GM12878 (cell line): ENCODE measurements around the gene SLMAP. TPM values are rescaled to one million over a fixed set of nuclear protein-coding genes. Genes with fewer than 3 reads are reported as not detected.

Source experiments
- ATAC-seq: fragments of 200-7000 bp; cut with Tn5 transposase; 3 replicates; pipeline ENCODE4 v1.9.1; 2020; ENCODE audit warnings: mild to moderate bottlenecking, moderate library complexity
- BruUV-seq: library from RNA; stranded (reverse); fragments of 400-500 nt; replicated peaks from 2 replicates; lab custom pipeline; 2021; lab: Mats Ljungman, UMichigan
- CTCF ChIA-PET: fragments of 300-600 bp; sonication (Branson Sonifier 250); formaldehyde crosslinking; extraction: SDS; loops from one replicate; lab custom pipeline; 2021; ENCODE audit warnings: inconsistent platforms; lab: Yijun Ruan, JAX
- POLR2A ChIA-PET: fragments of 350-600 bp; formaldehyde crosslinking; extraction: SDS; loops from one replicate; lab custom pipeline; 2021; ENCODE audit warnings: inconsistent platforms; lab: Charles Lee
- RAD21 ChIA-PET: fragments of 300-600 bp; sonication (Branson Sonifier 250); formaldehyde crosslinking; loops from one replicate; lab custom pipeline; 2023; ENCODE audit warnings: antibody characterized with exemption; ENCODE audit not compliant: unreplicated experiment; lab: Charles Lee
- SMC1A ChIA-PET: fragments of 300-600 bp; sonication (Branson Sonifier 250); formaldehyde crosslinking; loops from one replicate; lab custom pipeline; 2023; ENCODE audit not compliant: unreplicated experiment, uncharacterized antibody; lab: Charles Lee
- DNase-seq: peaks from one replicate; pipeline ENCODE4 v3.0.0-alpha.2; 2011; ENCODE audit warnings: low read depth, low spot score
- FAIRE-seq: peaks from 3 replicates; lab custom pipeline; 2011; peaks lifted over from hg19 to GRCh38; lab: Jason Lieb, UNC
- H2AFZ ChIP-seq: 2 replicates; pipeline ENCODE4 v1.6.0; 2011; ENCODE audit warnings: low read depth, low read length, control low read depth; ENCODE audit not compliant: control insufficient read depth
- H3K27ac ChIP-seq: 2 replicates; pipeline ENCODE4 v1.5.1; 2011; ENCODE audit warnings: control low read depth; ENCODE audit not compliant: control insufficient read depth, insufficient read depth
- H3K27me3 ChIP-seq, 2 experiments: replicated peaks in 1 of 2; 2 replicates each; pipeline versions ENCODE4 v1.6.0 to v1.6.1; 2011; ENCODE audit warnings: low read length in 1 of 2; ENCODE audit not compliant: control insufficient read depth in 2 of 2, insufficient read depth in 2 of 2
- H3K36me3 ChIP-seq, 2 experiments: 2 replicates each; pipeline ENCODE4 v1.5.1; 2011; ENCODE audit warnings: low read length in 1 of 2; ENCODE audit not compliant: control insufficient read depth in 2 of 2, insufficient read depth in 2 of 2
- H3K4me1 ChIP-seq: 2 replicates; pipeline ENCODE4 v1.6.1; 2011; ENCODE audit warnings: mild to moderate bottlenecking, low read length, moderate library complexity, mixed read lengths; ENCODE audit not compliant: control insufficient read depth, insufficient read depth
- H3K4me2 ChIP-seq: 2 replicates; pipeline ENCODE4 v1.6.0; 2011; ENCODE audit warnings: control low read depth; ENCODE audit not compliant: control insufficient read depth, insufficient read depth
- H3K4me3 ChIP-seq: fragments of 200-600 bp; sonication (generic); 2 replicates; pipeline ENCODE4 v1.5.1; 2016
- H3K79me2 ChIP-seq: 2 replicates; pipeline ENCODE4 v1.6.0; 2011; ENCODE audit warnings: low read length; ENCODE audit not compliant: control insufficient read depth, insufficient read depth
- H3K9ac ChIP-seq: 2 replicates; pipeline ENCODE4 v1.8.0; 2011; ENCODE audit warnings: low read length, control low read depth, mixed read lengths; ENCODE audit not compliant: control insufficient read depth, insufficient read depth
- H3K9me3 ChIP-seq: replicated peaks from 3 replicates; pipeline ENCODE4 v1.5.1; 2011; ENCODE audit warnings: mild to moderate bottlenecking, low read length; ENCODE audit not compliant: control insufficient read depth, insufficient read depth
- H4K20me1 ChIP-seq: 2 replicates; pipeline ENCODE4 v1.6.0; 2011; ENCODE audit not compliant: control insufficient read depth, insufficient read depth
- CREB1 ChIP-seq: IDR thresholded peaks from 2 replicates; pipeline ENCODE4 v1.6.1; 2012; ENCODE audit warnings: low read depth, mild to moderate bottlenecking, inconsistent platforms
- DPF2 ChIP-seq: fragments of 450-650 bp; IDR thresholded peaks from 2 replicates; pipeline ENCODE4 v1.6.1; 2017; ENCODE audit warnings: mild to moderate bottlenecking
- FOXM1 ChIP-seq: IDR thresholded peaks from 2 replicates; pipeline ENCODE4 v1.6.1; 2012; ENCODE audit warnings: low read depth, mild to moderate bottlenecking, inconsistent platforms, low read length, moderate library complexity
- JUNB ChIP-seq: IDR thresholded peaks from 2 replicates; pipeline ENCODE4 v1.6.1; 2016; ENCODE audit warnings: antibody characterized with exemption, mild to moderate bottlenecking
- NFYB ChIP-seq: IDR thresholded peaks from 2 replicates; pipeline ENCODE4 v1.6.1; 2011; ENCODE audit warnings: low read depth, mild to moderate bottlenecking, low read length, improper control_type of control experiment, moderate library complexity; ENCODE audit not compliant: insufficient read depth
- NR2F1 ChIP-seq: fragments of 450-650 bp; conservative IDR thresholded peaks from 2 replicates; pipeline ENCODE4 v1.6.1; 2017; ENCODE audit warnings: mild to moderate bottlenecking
- SPI1 ChIP-seq: IDR thresholded peaks from 2 replicates; pipeline ENCODE4 v1.6.1; 2011; ENCODE audit warnings: low read depth, mild to moderate bottlenecking, low read length, moderate library complexity, borderline replicate concordance; ENCODE audit not compliant: insufficient read depth
- SUZ12 ChIP-seq: fragments of 200-600 bp; sonication (generic); IDR thresholded peaks from one replicate; pipeline ENCODE4 v1.6.1; 2018; ENCODE audit warnings: antibody characterized with exemption, mild to moderate bottlenecking; ENCODE audit not compliant: unreplicated experiment
- TCF12 ChIP-seq: IDR thresholded peaks from 2 replicates; pipeline ENCODE4 v1.6.1; 2011; ENCODE audit warnings: low read depth, mild to moderate bottlenecking, low read length
- WGBS: methylation state at CpG from one replicate; pipeline ENCODE4 v1.1.6; 2016; ENCODE audit warnings: low lambda C conversion rate; ENCODE audit not compliant: insufficient replicate concordance, insufficient coverage; ENCODE audit errors: missing lambda C conversion rate; 5-methylcytosine and 5-hydroxymethylcytosine counted together
- in situ Hi-C: fragments of 300-500 bp; cut with MboI; formaldehyde crosslinking; loops from 9 replicates; pipeline ENCODE4 v1.14.3; 2018; ENCODE audit warnings: mixed read lengths
- intact Hi-C: fragments of 100-400 bp; cut with micrococcal nuclease; formaldehyde crosslinking; loops from one replicate; pipeline ENCODE4 v1.14.2; 2022; ENCODE audit not compliant: unreplicated experiment
- polyA plus RNA-seq, 11 experiments: library from polyadenylated mRNA; depleted of rRNA in 4 of 11; unstranded in 6 of 11; stranded (reverse) in 5 of 11; fragments of >200 nt; fragmentation: Nextera tagmentation in 4 of 11; fragmentation: Illumina TruSeq in 1 of 11; extraction: Ambion mirVana in 4 of 11; extraction: Trizol in 1 of 11; gene quantifications; 1 replicate in 1 of 11; 2 replicates in 10 of 11; pipeline versions ENCODE4 v1.2.1 to v1.2.3, GENCODE V29; 2011 to 2016; ENCODE audit warnings: inconsistent platforms in 2 of 11, missing spikeins in 2 of 11, low read depth in 1 of 11
- total RNA-seq, 4 experiments: library from RNA; depleted of rRNA in 3 of 4; stranded (reverse); fragments of >200 nt in 3 of 4; fragmentation: Illumina TruSeq in 1 of 4; extraction: Trizol in 1 of 4; gene quantifications; 2 replicates each; pipeline versions ENCODE4 v1.2.1 to v1.2.3, GENCODE V29; 2013 to 2021
- TF ChIP-seq, protein P1 (sequence below): IDR thresholded peaks from 2 replicates; pipeline ENCODE4 v1.6.1; 2011; ENCODE audit warnings: borderline replicate concordance, low read depth, mild to moderate bottlenecking, moderate library complexity, low read length; ENCODE audit not compliant: insufficient read depth, poor library complexity, severe bottlenecking
- TF ChIP-seq, protein P2 (sequence below): fragments of 450-650 bp; IDR thresholded peaks from 2 replicates; pipeline ENCODE4 v1.6.1; 2016; ENCODE audit warnings: mild to moderate bottlenecking
- TF ChIP-seq, protein P3 (sequence below): IDR thresholded peaks from 2 replicates; pipeline ENCODE4 v1.6.1; 2012; ENCODE audit warnings: low read depth, low read length, improper control_type of control experiment

The SLMAP gene
- total and polyA plus RNA-seq, 10 of the 15 experiments (the other 5 are each of a cell fraction or from before 2014, with no cell fraction given) = 8.3 to 43.8 (median 26.4) TPM

DNA sequence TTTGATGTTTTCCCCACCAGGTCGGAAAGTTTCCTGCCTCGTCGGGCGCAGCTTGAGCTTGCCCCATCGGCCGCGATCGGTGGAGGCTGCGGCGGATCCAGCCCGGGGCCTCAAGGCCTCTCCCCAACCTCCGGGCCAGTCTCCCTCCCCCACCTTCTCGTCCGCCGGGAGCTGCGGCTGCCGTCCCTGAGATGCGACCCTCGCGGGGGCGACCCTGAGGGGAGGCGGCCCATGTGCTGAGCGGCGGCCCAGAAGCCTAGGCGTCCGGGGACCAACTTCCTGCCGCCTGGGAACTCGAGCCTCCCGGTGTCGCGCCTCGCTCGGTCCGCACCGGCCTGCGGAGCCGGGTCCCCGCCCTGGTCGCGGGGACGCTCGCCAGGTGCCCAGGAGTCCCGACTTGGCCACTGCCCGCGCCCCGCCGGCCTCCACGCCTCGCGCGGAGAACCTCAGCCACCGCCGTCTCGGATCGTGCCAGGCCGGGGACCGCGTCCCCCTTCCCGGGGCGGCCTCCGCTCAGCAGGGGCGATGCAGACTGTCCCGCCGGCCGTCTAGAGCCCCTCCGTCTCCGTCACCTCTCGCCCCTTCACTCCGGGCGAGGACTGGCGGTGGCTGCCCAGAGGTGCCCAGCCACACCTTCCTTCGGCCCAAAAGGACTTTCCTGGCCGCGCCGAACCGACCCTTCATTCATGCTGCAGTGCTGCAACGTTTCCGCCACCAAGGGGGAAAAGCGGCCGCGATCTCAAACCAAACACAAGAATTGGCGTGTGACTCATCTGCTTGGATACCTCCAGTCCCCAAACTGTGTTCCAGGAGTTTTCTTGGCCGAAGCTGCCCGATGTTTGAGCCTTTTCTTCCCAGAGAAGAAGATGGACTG lies 656 bp downstream of the SLMAP start (continued):
- 0 out of 2 replicates have a peak, but pooled peaks have one; percentile 5 for TF ChIP-seq NR2F1
- 0 out of 2 replicates have a peak, but pooled peaks have one; percentile 10 for TF ChIP-seq TCF12
- TF ChIP-seq DPF2 = peak; percentile 43; the same call in 1 of the 2 replicates
- no peak for TF ChIP-seq JUNB

DNA sequence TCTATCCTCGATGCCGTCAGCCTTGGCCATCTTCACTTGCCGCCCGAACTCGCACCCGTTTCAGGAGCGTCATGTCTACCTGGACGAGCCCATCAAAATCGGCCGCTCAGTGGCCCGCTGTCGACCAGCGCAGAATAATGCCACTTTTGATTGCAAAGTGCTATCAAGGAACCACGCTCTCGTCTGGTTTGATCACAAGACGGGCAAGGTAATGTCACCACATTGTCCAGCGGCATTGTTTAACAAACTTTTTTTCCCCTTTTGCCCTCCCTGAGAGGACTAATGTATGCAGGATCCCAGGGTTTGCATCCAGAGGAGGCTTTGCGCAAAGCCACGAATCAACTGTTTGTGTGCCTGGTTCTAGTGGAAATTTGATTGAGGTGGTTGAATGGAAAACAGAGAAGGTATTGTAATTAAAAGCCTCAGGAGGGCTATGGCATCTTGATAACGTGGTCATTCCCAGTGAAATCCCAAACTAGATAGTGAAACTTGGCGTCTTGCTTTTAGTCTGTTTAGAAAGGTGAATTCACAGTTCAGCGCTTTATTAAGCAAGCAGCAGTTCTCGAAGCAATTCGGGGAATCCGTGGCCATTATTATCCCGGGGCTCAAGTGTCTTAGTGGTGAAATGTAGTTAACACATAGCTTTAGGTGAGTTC lies 1.7 kb downstream of the SLMAP start:
- Histone ChIP-seq H3K36me3 (peaks cover 0 to 7% of the 10 kb centered on the region in 2 experiments; a peak in 1 of 4 replicates), H3K27ac (no peak overlapping the region), H3K4me2 (peak overlapping the region; percentile 91), H3K9ac (peak overlapping the region; percentile 94), H3K9me3 (no peaks in the 10 kb centered on the region), H3K79me2 (peaks cover 54% of the 10 kb centered on the region), H3K4me3 (peak overlapping the region; percentile 77), H2AFZ (no peak overlapping the region), H3K4me1 (peaks cover 6% of the 10 kb centered on the region; the same call in 1 of the 2 replicates), H4K20me1 (no peaks in the 10 kb centered on the region; the same call in 1 of the 2 replicates), H3K27me3 (no peaks in the 10 kb centered on the region)
- FAIRE-seq (no peak), ATAC-seq (no peak), DNase-seq (no peak)
- TSS peak; percentile 65 for BruUV-seq
- SMC1A ChIA-PET = interaction anchor here (0.7 to 3.3 kb wide), 14 partner anchors 8 to 360 kb away, joined by 3 to 27 read pairs (median 4); no protein-coding TSS in a partner anchor
- POLR2A ChIA-PET = interaction anchor here (0.6 to 2.2 kb wide), 2 partner anchors 10 to 55 kb away, joined by 5 to 8 read pairs; no protein-coding TSS in a partner anchor
- TF ChIP-seq NFYB (no peak), FOXM1 (no peak), SUZ12 (no peak), CREB1 (no peak), SPI1 (no peak)
- TF ChIP-seq, protein P1, sequence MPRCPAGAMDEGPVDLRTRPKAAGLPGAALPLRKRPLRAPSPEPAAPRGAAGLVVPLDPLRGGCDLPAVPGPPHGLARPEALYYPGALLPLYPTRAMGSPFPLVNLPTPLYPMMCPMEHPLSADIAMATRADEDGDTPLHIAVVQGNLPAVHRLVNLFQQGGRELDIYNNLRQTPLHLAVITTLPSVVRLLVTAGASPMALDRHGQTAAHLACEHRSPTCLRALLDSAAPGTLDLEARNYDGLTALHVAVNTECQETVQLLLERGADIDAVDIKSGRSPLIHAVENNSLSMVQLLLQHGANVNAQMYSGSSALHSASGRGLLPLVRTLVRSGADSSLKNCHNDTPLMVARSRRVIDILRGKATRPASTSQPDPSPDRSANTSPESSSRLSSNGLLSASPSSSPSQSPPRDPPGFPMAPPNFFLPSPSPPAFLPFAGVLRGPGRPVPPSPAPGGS = no peak
- TF ChIP-seq, protein P2, sequence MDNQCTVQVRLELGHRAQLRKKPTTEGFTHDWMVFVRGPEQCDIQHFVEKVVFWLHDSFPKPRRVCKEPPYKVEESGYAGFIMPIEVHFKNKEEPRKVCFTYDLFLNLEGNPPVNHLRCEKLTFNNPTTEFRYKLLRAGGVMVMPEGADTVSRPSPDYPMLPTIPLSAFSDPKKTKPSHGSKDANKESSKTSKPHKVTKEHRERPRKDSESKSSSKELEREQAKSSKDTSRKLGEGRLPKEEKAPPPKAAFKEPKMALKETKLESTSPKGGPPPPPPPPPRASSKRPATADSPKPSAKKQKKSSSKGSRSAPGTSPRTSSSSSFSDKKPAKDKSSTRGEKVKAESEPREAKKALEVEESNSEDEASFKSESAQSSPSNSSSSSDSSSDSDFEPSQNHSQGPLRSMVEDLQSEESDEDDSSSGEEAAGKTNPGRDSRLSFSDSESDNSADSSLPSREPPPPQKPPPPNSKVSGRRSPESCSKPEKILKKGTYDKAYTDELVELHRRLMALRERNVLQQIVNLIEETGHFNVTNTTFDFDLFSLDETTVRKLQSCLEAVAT = peak; percentile 93
- TF ChIP-seq, protein P3, sequence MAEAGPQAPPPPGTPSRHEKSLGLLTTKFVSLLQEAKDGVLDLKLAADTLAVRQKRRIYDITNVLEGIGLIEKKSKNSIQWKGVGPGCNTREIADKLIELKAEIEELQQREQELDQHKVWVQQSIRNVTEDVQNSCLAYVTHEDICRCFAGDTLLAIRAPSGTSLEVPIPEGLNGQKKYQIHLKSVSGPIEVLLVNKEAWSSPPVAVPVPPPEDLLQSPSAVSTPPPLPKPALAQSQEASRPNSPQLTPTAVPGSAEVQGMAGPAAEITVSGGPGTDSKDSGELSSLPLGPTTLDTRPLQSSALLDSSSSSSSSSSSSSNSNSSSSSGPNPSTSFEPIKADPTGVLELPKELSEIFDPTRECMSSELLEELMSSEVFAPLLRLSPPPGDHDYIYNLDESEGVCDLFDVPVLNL = no peak
- in situ Hi-C loops (no loop called here), intact Hi-C loops (loop anchor here (5.0 kb wide), 3 partner anchors 70 to 360 kb away; partner anchors contain the start of gene ARF4)
- CTCF ChIA-PET = interaction anchor here (1.1 to 3.0 kb wide), 5 partner anchors 10 to 69 kb away, joined by 3 to 24 read pairs (median 4); no protein-coding TSS in a partner anchor
- WGBS = 69% methylated on average over 26 of the region's 26 CpGs
- RAD21 ChIA-PET = interaction anchor here (0.7 to 3.1 kb wide), 9 partner anchors 10 to 162 kb away, joined by 4 to 18 read pairs (median 5); no protein-coding TSS in a partner anchor
